ENCODE measurements around the gene CD44. TPM values are rescaled to one million over a fixed set of nuclear protein-coding genes. Genes with fewer than 3 reads are reported as not detected.
"Not testable (repeated sequence)": the region's sequence is repeated elsewhere in the genome, so short reads cannot be mapped to it uniquely, and the experiment has no call there.

CD44 gene
- polyA plus RNA-seq, 1 of the 3 experiments (the other 2 are of a cell fraction): 457 TPM

- no peak for TF ChIP-seq GATA2 (CRISPR knock-in tag; IDR thresholded peaks at IDR 0.05)
Measured at GRCh38 chr11:35106595-35106994, 32.4 kb upstream of the CD44 start (continued).

GRCh38 chr11:35107861-35108260 is 31.1 kb upstream of the CD44 start:
- Histone ChIP-seq H3K9ac (no peak overlapping the region), H3K36me3 (replicated peaks in 1 of 2; ENCODE audit: control insufficient read depth in 1 of 2, insufficient read depth in 2 of 2, low read length in 1 of 2) (no peaks in the 10 kb centered on the region), H2AFZ (ENCODE audit: low read depth) (no peak overlapping the region), H3K9me2 (no peaks in the 10 kb centered on the region), H3K4me1 (ENCODE audit: control insufficient read depth in 1 of 2, insufficient read depth in 2 of 2, low read depth in 1 of 2, low read length in 1 of 2) (peaks cover 0 to 19% of the 10 kb centered on the region in 2 experiments; a peak in 3 of 4 replicates), H3K27me3 (ENCODE audit: insufficient read depth) (no peaks in the 10 kb centered on the region), H3K9me3 (no peaks in the 10 kb centered on the region), H4K20me1 (ENCODE audit: insufficient read depth) (no peaks in the 10 kb centered on the region), H3K79me2 (ENCODE audit: insufficient read depth) (no peaks in the 10 kb centered on the region), H3K4me2 (no peak overlapping the region), H3K4me3 (ENCODE audit: low read depth in 2 of 2, low read length in 1 of 2) (no peak overlapping the region), H3F3A (replicated peaks; ENCODE audit: insufficient read depth) (peaks cover 6% of the 10 kb centered on the region), H3K27ac (ENCODE audit: low read depth in 2 of 2, low read length in 1 of 2) (no peak overlapping the region)
- no peak for DNase-seq
- WGBS (ENCODE audit: low lambda C conversion rate): 67% methylated on average over 2 of the region's 2 CpGs
- POLR2A ChIA-PET: no interaction called here
- TF ChIP-seq ZBTB33 (IDR thresholded peaks at IDR 0.05; ENCODE audit: borderline replicate concordance, low read depth): no peak
- no peak for TF ChIP-seq RCOR1 (IDR thresholded peaks at IDR 0.05; ENCODE audit: low read length)
- CTCF ChIA-PET: no interaction called here

- 71% methylated on average over 1 of the region's 1 CpG for WGBS (ENCODE audit: low lambda C conversion rate)
- CTCF ChIA-PET, H3K9me3 ChIP-seq: not testable (repeated sequence)
Measured at GRCh38 chr11:35108336-35108735, 30.6 kb upstream of the CD44 start.

GRCh38 chr11:35109041-35109440 is 29.9 kb upstream of the CD44 start:
- Histone ChIP-seq H3K4me1 (ENCODE audit: control insufficient read depth in 1 of 2, insufficient read depth in 2 of 2, low read depth in 1 of 2, low read length in 1 of 2) (peaks cover 0 to 19% of the 10 kb centered on the region in 2 experiments; a peak in 3 of 4 replicates), H3K27ac (ENCODE audit: low read depth in 2 of 2, low read length in 1 of 2) (no peak overlapping the region), H3K9me2 (no peaks in the 10 kb centered on the region), H3K79me2 (ENCODE audit: insufficient read depth) (no peaks in the 10 kb centered on the region), H3F3A (replicated peaks; ENCODE audit: insufficient read depth) (peaks cover 6% of the 10 kb centered on the region), H3K36me3 (replicated peaks in 1 of 2; ENCODE audit: control insufficient read depth in 1 of 2, insufficient read depth in 2 of 2, low read length in 1 of 2) (no peaks in the 10 kb centered on the region), H2AFZ (ENCODE audit: low read depth) (no peak overlapping the region), H3K4me2 (no peak overlapping the region), H3K9me3 (no peaks in the 10 kb centered on the region), H4K20me1 (ENCODE audit: insufficient read depth) (no peaks in the 10 kb centered on the region), H3K4me3 (ENCODE audit: low read depth in 2 of 2, low read length in 1 of 2) (no peak overlapping the region), H3K27me3 (ENCODE audit: insufficient read depth) (no peaks in the 10 kb centered on the region), H3K9ac (no peak overlapping the region)
- TF ChIP-seq MAX (IDR thresholded peaks at IDR 0.05; ENCODE audit: low read depth): no peak
- no peak for TF ChIP-seq ELF1 (IDR thresholded peaks at IDR 0.05)
- TF ChIP-seq EZH2phosphoT487 (IDR thresholded peaks at IDR 0.05; ENCODE audit: borderline replicate concordance, low read depth): no peak
- DNase-seq: no peak
- ChIA-PET CTCF (no interaction called here), POLR2A (no interaction called here)

More at GRCh38 chr11:35108336-35108735, 30.6 kb upstream of the CD44 start:
- H3K4me2 ChIP-seq; H3K36me3 ChIP-seq (replicated peaks in 1 of 2; ENCODE audit: control insufficient read depth in 1 of 2, insufficient read depth in 2 of 2, low read length in 1 of 2); H3K4me3 ChIP-seq (ENCODE audit: low read depth in 2 of 2, low read length in 1 of 2); H3F3A ChIP-seq (replicated peaks; ENCODE audit: insufficient read depth); DNase-seq; H3K27ac ChIP-seq (ENCODE audit: low read depth in 2 of 2, low read length in 1 of 2); POLR2A ChIA-PET; H3K9me2 ChIP-seq; H3K27me3 ChIP-seq (ENCODE audit: insufficient read depth); H3K9ac ChIP-seq; H2AFZ ChIP-seq (ENCODE audit: low read depth); H3K79me2 ChIP-seq (ENCODE audit: insufficient read depth); H4K20me1 ChIP-seq (ENCODE audit: insufficient read depth): not testable (repeated sequence)
- peaks cover 0 to 19% of the 10 kb centered on the region in 2 experiments; a peak in 3 of 4 replicates for H3K4me1 ChIP-seq (ENCODE audit: control insufficient read depth in 1 of 2, insufficient read depth in 2 of 2, low read depth in 1 of 2, low read length in 1 of 2)
